Upper lobe of left lung (tissue), 6 donors: ENCODE results near the gene DOCK10. TPM values are rescaled to one million over a fixed set of nuclear protein-coding genes. Genes with fewer than 3 reads are reported as not detected.

Source experiments
- ATAC-seq, 2 donors: fragments of 200-7000 bp; cut with Tn5 transposase; one replicate each; pipeline ENCODE4 v1.9.1; 2022; ENCODE audit warnings: mild to moderate bottlenecking in 2 of 2, moderate library complexity in 2 of 2; ENCODE audit not compliant: low FRiP score in 2 of 2
- DNase-seq, 2 donors: peaks; one replicate each; pipeline ENCODE4 v3.0.0-alpha.2; 2019 to 2020
- H3K27ac ChIP-seq, 4 donors: fragments of 200-600 bp; sonication (generic); one replicate each; pipeline ENCODE4 v1.5.1; 2016 to 2019
- H3K27me3 ChIP-seq, 4 donors: fragments of 200-600 bp; sonication (generic); one replicate each; pipeline ENCODE4 v1.5.1; 2017 to 2019
- H3K36me3 ChIP-seq, 4 donors: fragments of 200-600 bp; sonication (generic); one replicate each; pipeline ENCODE4 v1.5.1; 2016 to 2019
- H3K4me1 ChIP-seq, 4 donors: fragments of 200-600 bp; sonication (generic); one replicate each; pipeline ENCODE4 v1.5.1; 2018 to 2019
- H3K4me3 ChIP-seq, 4 donors: fragments of 200-600 bp; sonication (generic); one replicate each; pipeline ENCODE4 v1.5.1; 2017 to 2019; ENCODE audit warnings: mild to moderate bottlenecking in 2 of 4, moderate library complexity in 1 of 4
- H3K9me3 ChIP-seq, 4 donors: fragments of 200-600 bp; sonication (generic); one replicate each; pipeline ENCODE4 v1.5.1; 2018 to 2019
- EP300 ChIP-seq, 4 donors: sonication (generic); formaldehyde crosslinking; IDR thresholded peaks; one replicate each; pipeline ENCODE4 v1.5.1; 2017; ENCODE audit warnings: antibody characterized with exemption in 4 of 4, control low read depth in 2 of 4
- POLR2A ChIP-seq, 4 donors: fragments of 450-650 bp; IDR thresholded peaks; one replicate each; pipeline ENCODE4 v1.5.1; 2016 to 2017; ENCODE audit warnings: antibody characterized with exemption in 4 of 4, mild to moderate bottlenecking in 2 of 4
- POLR2AphosphoS5 ChIP-seq, 2 donors: sonication (generic); formaldehyde crosslinking; IDR thresholded peaks; one replicate each; pipeline ENCODE4 v1.5.1; 2017; ENCODE audit warnings: antibody characterized with exemption in 2 of 2
- WGBS, 2 donors: methylation state at CpG; one replicate each; pipeline ENCODE4 v1.1.5; 2017 to 2018; 5-methylcytosine and 5-hydroxymethylcytosine counted together
- total RNA-seq, 6 donors: library from RNA; depleted of rRNA in 4 of 6; stranded (reverse); fragments of >200 nt in 4 of 6; gene quantifications; one replicate each; pipeline versions ENCODE4 v1.1.0 to v1.2.1, GENCODE V29; 2016 to 2021
- TF ChIP-seq, protein P1 (sequence below), 6 experiments: fragments of 450-650 bp in 4 of 6; fragments of 200-600 bp in 2 of 6; sonication (generic) in 2 of 6; IDR thresholded peaks; one replicate each; pipeline ENCODE4 v1.5.1; 2016 to 2019; ENCODE audit warnings: antibody characterized with exemption in 6 of 6
- donor health status: DM: no; HTN: no; CAD: no; lungs with moderate emphysema.
- donor health status: DM: no; HTN: yes; CAD: no; lungs with severe emphysema.

The DOCK10 gene
- total RNA-seq, 6 donors from 2014 or later: 17.6 to 127 (median 39.9) TPM

DNA sequence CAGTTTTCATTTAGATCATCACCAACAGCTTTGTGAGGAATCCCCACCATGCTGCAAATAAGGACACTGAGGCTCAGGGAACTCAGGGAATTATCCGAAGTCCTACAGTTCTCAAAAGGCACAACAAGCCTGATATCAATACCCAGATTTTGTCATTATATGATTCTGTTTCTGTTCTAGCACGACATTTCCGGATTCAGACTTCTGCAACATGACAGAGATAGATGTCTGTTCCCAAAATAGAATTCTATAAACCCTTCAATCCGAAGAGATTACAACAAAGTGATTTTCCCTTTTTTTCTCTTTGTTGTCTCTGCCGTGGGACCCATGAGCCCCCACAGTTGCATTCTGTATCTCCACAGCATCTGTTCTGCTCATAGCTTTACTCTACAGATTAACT lies 72.0 kb downstream of the DOCK10 start:
- Histone ChIP-seq H3K9me3 (no peaks in the 10 kb centered on the region), H3K27me3 (no peaks in the 10 kb centered on the region), H3K4me3 (no peak overlapping the region), H3K27ac (no peak overlapping the region), H3K36me3 (no peaks in the 10 kb centered on the region), H3K4me1 (no peaks in the 10 kb centered on the region)
- 59 to 65% methylated on average over 5 of the region's 5 CpGs for WGBS, 2 donors
- DNase-seq: no peak
- no peak for TF ChIP-seq POLR2AphosphoS5 (IDR thresholded peaks at IDR 0.05)
- TF ChIP-seq, protein P1, sequence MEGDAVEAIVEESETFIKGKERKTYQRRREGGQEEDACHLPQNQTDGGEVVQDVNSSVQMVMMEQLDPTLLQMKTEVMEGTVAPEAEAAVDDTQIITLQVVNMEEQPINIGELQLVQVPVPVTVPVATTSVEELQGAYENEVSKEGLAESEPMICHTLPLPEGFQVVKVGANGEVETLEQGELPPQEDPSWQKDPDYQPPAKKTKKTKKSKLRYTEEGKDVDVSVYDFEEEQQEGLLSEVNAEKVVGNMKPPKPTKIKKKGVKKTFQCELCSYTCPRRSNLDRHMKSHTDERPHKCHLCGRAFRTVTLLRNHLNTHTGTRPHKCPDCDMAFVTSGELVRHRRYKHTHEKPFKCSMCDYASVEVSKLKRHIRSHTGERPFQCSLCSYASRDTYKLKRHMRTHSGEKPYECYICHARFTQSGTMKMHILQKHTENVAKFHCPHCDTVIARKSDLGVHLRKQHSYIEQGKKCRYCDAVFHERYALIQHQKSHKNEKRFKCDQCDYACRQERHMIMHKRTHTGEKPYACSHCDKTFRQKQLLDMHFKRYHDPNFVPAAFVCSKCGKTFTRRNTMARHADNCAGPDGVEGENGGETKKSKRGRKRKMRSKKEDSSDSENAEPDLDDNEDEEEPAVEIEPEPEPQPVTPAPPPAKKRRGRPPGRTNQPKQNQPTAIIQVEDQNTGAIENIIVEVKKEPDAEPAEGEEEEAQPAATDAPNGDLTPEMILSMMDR (IDR thresholded peaks at IDR 0.05): no peak
- TF ChIP-seq POLR2A (IDR thresholded peaks at IDR 0.05): no peak
- TF ChIP-seq EP300 (IDR thresholded peaks at IDR 0.05): no peak
- ATAC-seq: no peak

DNA sequence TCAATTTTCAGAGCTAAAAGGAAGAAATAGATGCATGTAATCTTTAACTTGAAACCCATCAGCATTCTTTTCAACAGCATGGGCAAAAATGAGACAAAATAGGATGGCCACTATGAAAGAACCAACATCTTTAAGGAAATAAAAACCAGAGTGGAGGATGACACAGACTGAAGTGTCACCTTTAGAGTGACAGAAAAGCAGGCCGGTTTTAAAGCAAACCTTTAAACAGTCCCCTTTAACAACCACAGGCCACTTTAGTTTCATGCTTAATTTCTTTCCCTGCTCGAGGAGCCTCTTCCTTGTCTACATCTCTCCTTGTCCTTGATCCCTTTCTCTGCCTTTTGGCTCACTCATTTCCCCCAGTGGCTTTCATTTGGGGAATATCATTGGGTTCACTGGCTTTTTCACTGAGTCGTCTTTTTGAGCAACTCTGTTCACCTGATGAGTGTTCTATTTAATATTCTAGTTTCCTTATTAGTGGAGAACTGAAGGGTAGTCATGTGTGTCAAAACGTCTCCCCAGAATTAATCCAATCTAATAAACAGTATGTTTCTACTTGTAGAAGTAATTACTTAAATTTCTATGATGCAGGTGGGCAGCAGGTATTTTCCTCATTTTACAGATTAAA lies 72.5 kb downstream of the DOCK10 start:
- Histone ChIP-seq H3K27ac (no peak overlapping the region), H3K27me3 (no peaks in the 10 kb centered on the region), H3K9me3 (no peaks in the 10 kb centered on the region), H3K36me3 (no peaks in the 10 kb centered on the region), H3K4me1 (no peaks in the 10 kb centered on the region), H3K4me3 (no peak overlapping the region)
- TF ChIP-seq POLR2AphosphoS5 (IDR thresholded peaks at IDR 0.05): no peak
- TF ChIP-seq, protein P1 (IDR thresholded peaks at IDR 0.05): no peak
- no peak for TF ChIP-seq EP300 (IDR thresholded peaks at IDR 0.05)
- no peak for TF ChIP-seq POLR2A (IDR thresholded peaks at IDR 0.05)
- ATAC-seq (no peak), DNase-seq (no peak)
- WGBS, 2 donors: 63 to 71% methylated on average over 4 of the region's 4 CpGs

- no peak overlapping the region for H3K27ac ChIP-seq
- no peak for DNase-seq
- H3K9me3 ChIP-seq: no peaks in the 10 kb centered on the region
- ATAC-seq: no peak
- no peaks in the 10 kb centered on the region for H3K27me3 ChIP-seq
- no peak for TF ChIP-seq POLR2A (IDR thresholded peaks at IDR 0.05)
- WGBS, 2 donors: 75 to 76% methylated on average over 5 of the region's 5 CpGs
- no peak overlapping the region for H3K4me3 ChIP-seq
- no peaks in the 10 kb centered on the region for H3K36me3 ChIP-seq
- no peaks in the 10 kb centered on the region for H3K4me1 ChIP-seq
Observed at GRCh38 chr2:224969095-224969494, 73.2 kb downstream of the DOCK10 start.

DNA sequence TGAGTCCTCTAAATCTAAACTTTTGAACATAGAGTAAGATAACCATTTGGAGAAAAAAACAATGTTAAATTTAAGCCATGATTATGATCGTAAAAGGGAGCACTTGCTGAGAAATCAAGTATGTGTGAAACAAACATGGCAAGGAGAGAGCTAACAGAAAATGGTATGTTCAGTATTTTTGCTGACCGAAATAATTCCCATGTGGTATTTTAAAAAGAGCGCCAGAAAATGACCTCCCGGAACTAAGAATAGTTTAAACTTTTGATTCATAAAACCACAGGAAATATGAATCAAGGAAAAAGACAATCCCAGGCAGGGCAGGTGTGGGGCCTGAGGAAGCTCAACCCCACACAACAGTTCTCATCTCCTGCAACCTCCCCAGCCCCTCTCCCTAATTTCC lies 74.2 kb downstream of the DOCK10 start:
- no peaks in the 10 kb centered on the region for H3K27me3 ChIP-seq
- H3K36me3 ChIP-seq: no peaks in the 10 kb centered on the region
- no peak overlapping the region for H3K27ac ChIP-seq
- no peak for TF ChIP-seq POLR2AphosphoS5 (IDR thresholded peaks at IDR 0.05)
- TF ChIP-seq, protein P1 (IDR thresholded peaks at IDR 0.05): no peak
- no peak for TF ChIP-seq POLR2A (IDR thresholded peaks at IDR 0.05)
- TF ChIP-seq EP300 (IDR thresholded peaks at IDR 0.05): no peak
- no peak for ATAC-seq
- no peaks in the 10 kb centered on the region for H3K4me1 ChIP-seq
- H3K4me3 ChIP-seq: no peak overlapping the region
- H3K9me3 ChIP-seq: no peaks in the 10 kb centered on the region
- WGBS, 2 donors: 50 to 64% methylated on average over 4 of the region's 4 CpGs
- DNase-seq: no peak

DNA sequence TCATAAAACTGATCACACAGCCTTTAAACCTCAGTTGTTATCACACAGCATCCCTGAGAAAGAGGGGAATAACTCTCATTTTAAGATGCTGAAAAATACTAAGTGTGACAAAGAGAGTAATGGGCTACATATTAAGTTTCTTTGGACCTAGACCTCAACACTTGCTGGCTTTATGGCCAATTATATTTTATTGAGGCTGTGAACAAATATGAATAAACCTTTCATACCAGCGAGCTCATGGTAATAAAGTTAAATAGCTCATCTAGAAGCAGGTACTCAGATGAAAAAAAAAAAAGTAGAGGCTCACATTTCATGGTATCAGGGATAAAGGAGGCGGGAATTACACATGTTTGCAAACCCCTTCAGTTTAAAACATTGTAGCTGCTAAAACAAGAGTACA lies 75.7 kb downstream of the DOCK10 start:
- WGBS, 2 donors: 80 to 90% methylated on average over 2 of the region's 2 CpGs
- ATAC-seq (no peak), DNase-seq (no peak)
- Histone ChIP-seq H3K4me1 (no peaks in the 10 kb centered on the region), H3K27me3 (no peaks in the 10 kb centered on the region), H3K9me3 (no peaks in the 10 kb centered on the region), H3K36me3 (no peaks in the 10 kb centered on the region), H3K4me3 (no peak overlapping the region), H3K27ac (no peak overlapping the region)
- TF ChIP-seq, protein P1 (IDR thresholded peaks at IDR 0.05): no peak
- no peak for TF ChIP-seq POLR2A (IDR thresholded peaks at IDR 0.05)
- no peak for TF ChIP-seq POLR2AphosphoS5 (IDR thresholded peaks at IDR 0.05)
